NCI-H2107 (cell line): ENCODE data around the gene TMOD1.
A peak's percentile ranks its signal among the peaks of the same experiment; 100 is the strongest.
"Not testable (repeated sequence)": the region's sequence is repeated elsewhere in the genome, so short reads cannot be mapped to it uniquely, and the experiment has no call there.

Experiments used
- DNase-seq: peaks from one replicate; lab custom pipeline; 2025; lab: John Stamatoyannopoulos, UW

Gene TMOD1

GRCh38 chr9:97568461-97569275 lies 67.2 kb downstream of the TMOD1 start:
- no peak for DNase-seq

GRCh38 chr9:97570899-97571298 lies 69.4 kb downstream of the TMOD1 start:
- DNase-seq, result no peak

GRCh38 chr9:97571664-97572063 lies 70.2 kb downstream of the TMOD1 start:
- DNase-seq, result no peak

- DNase-seq, result no peak
Observed at GRCh38 chr9:97572196-97572891, 70.9 kb downstream of the TMOD1 start.

- no peak for DNase-seq
Observed at GRCh38 chr9:97572892-97573365, 71.5 kb downstream of the TMOD1 start.

- DNase-seq, result no peak
Observed at GRCh38 chr9:97573482-97574073, 72.1 kb downstream of the TMOD1 start.

- DNase-seq, result not testable (repeated sequence)
Observed at GRCh38 chr9:97574101-97574571, 72.7 kb downstream of the TMOD1 start.

- DNase-seq, result not testable (repeated sequence)
Observed at GRCh38 chr9:97574921-97575672, 73.6 kb downstream of the TMOD1 start.

GRCh38 chr9:97575673-97576200 lies 74.3 kb downstream of the TMOD1 start:
- no peak for DNase-seq

- DNase-seq, result no peak
Observed at GRCh38 chr9:97577051-97577450, 75.6 kb downstream of the TMOD1 start.

GRCh38 chr9:97578846-97579245 lies 77.4 kb downstream of the TMOD1 start:
- no peak for DNase-seq

- DNase-seq, result no peak
Observed at GRCh38 chr9:97579914-97580313, 78.4 kb downstream of the TMOD1 start.

- DNase-seq, result not testable (repeated sequence)
Observed at GRCh38 chr9:97581590-97581989, 80.1 kb downstream of the TMOD1 start.

GRCh38 chr9:97584778-97585177 lies 83.3 kb downstream of the TMOD1 start:
- DNase-seq, result not testable (repeated sequence)

GRCh38 chr9:97586909-97587308 lies 85.4 kb downstream of the TMOD1 start:
- not testable (repeated sequence) for DNase-seq

- no peak for DNase-seq
Observed at GRCh38 chr9:97591535-97591934, 90.1 kb downstream of the TMOD1 start.

- DNase-seq, result peak; percentile 8
Observed at GRCh38 chr9:97592126-97592525, 90.7 kb downstream of the TMOD1 start.

- DNase-seq, result peak; percentile 29
Observed at GRCh38 chr9:97593960-97594359, 92.5 kb downstream of the TMOD1 start.

GRCh38 chr9:97594381-97594921 lies 93.0 kb downstream of the TMOD1 start:
- peak; percentile 14 for DNase-seq

- no peak for DNase-seq
Observed at GRCh38 chr9:97596906-97597305, 95.4 kb downstream of the TMOD1 start.
